Stimulated activated memory B cell treated with anti-CD40 and anti-IgM and Interleukin-4, amounts not matched to agents 10 μg/mL and 1 μg/mL and 100 μg/mL, for 72 hours (primary cell): ENCODE results near the gene ARHGEF28.

Experiments
- ATAC-seq: fragments of 150-1000 bp; cut with Tn5 transposase; 2 replicates; pipeline ENCODE4 v1.10.0; 2021
- H3K27ac Mint-ChIP-seq: one replicate; pipeline ENCODE4 v1.8.0; 2022; ENCODE audit warnings: mild to moderate bottlenecking, mixed read lengths
- H3K27me3 Mint-ChIP-seq: one replicate; pipeline ENCODE4 v1.8.0; 2022; ENCODE audit warnings: mixed read lengths
- H3K36me3 Mint-ChIP-seq: one replicate; pipeline ENCODE4 v1.8.0; 2022; ENCODE audit warnings: mixed read lengths
- H3K4me1 Mint-ChIP-seq: one replicate; pipeline ENCODE4 v1.8.0; 2022; ENCODE audit warnings: mixed read lengths
- H3K4me3 Mint-ChIP-seq: one replicate; pipeline ENCODE4 v1.8.0; 2022; ENCODE audit warnings: mild to moderate bottlenecking, moderate library complexity, mixed read lengths
- H3K9me3 Mint-ChIP-seq: one replicate; pipeline ENCODE4 v1.8.0; 2022; ENCODE audit warnings: mixed read lengths

Gene ARHGEF28

GRCh38 chr5:73827106-73827450 lies 201.1 kb downstream of the ARHGEF28 start:
- Mint-ChIP-seq H3K27me3 (no peaks in the 10 kb centered on the region), H3K36me3 (no peaks in the 10 kb centered on the region), H3K4me3 (no peak overlapping the region), H3K27ac (no peak overlapping the region), H3K4me1 (no peaks in the 10 kb centered on the region), H3K9me3 (no peaks in the 10 kb centered on the region)
- ATAC-seq: no peak

GRCh38 chr5:73828465-73828864 lies 202.5 kb downstream of the ARHGEF28 start:
- Mint-ChIP-seq H3K4me1 (no peaks in the 10 kb centered on the region), H3K27me3 (no peaks in the 10 kb centered on the region), H3K4me3 (no peak overlapping the region), H3K36me3 (no peaks in the 10 kb centered on the region), H3K27ac (no peak overlapping the region), H3K9me3 (no peaks in the 10 kb centered on the region)
- no peak for ATAC-seq

GRCh38 chr5:73830646-73831045 lies 204.7 kb downstream of the ARHGEF28 start:
- Mint-ChIP-seq H3K36me3 (no peaks in the 10 kb centered on the region), H3K4me1 (no peaks in the 10 kb centered on the region), H3K27me3 (peaks cover 6% of the 10 kb centered on the region), H3K27ac (no peak overlapping the region), H3K4me3 (no peak overlapping the region), H3K9me3 (no peaks in the 10 kb centered on the region)
- no peak for ATAC-seq

GRCh38 chr5:73831066-73831465 lies 205.1 kb downstream of the ARHGEF28 start:
- no peaks in the 10 kb centered on the region for H3K9me3 Mint-ChIP-seq
- ATAC-seq: no peak
- no peak overlapping the region for H3K27ac Mint-ChIP-seq

GRCh38 chr5:73834693-73835092 lies 208.7 kb downstream of the ARHGEF28 start:
- Mint-ChIP-seq H3K4me3 (no peak overlapping the region), H3K27me3 (peaks cover 30% of the 10 kb centered on the region)

More at GRCh38 chr5:73831066-73831465, 205.1 kb downstream of the ARHGEF28 start:
- H3K4me3 Mint-ChIP-seq: no peak overlapping the region
- peaks cover 10% of the 10 kb centered on the region for H3K27me3 Mint-ChIP-seq
- H3K4me1 Mint-ChIP-seq: no peaks in the 10 kb centered on the region
- H3K36me3 Mint-ChIP-seq: no peaks in the 10 kb centered on the region

GRCh38 chr5:73835726-73836125 lies 209.7 kb downstream of the ARHGEF28 start:
- H3K27me3 Mint-ChIP-seq: peaks cover 33% of the 10 kb centered on the region
- H3K27ac Mint-ChIP-seq: no peak overlapping the region
- H3K9me3 Mint-ChIP-seq: peaks cover 3% of the 10 kb centered on the region
- no peak for ATAC-seq
- H3K4me1 Mint-ChIP-seq: no peaks in the 10 kb centered on the region
- no peak overlapping the region for H3K4me3 Mint-ChIP-seq
- H3K36me3 Mint-ChIP-seq: no peaks in the 10 kb centered on the region

More at GRCh38 chr5:73834693-73835092, 208.7 kb downstream of the ARHGEF28 start:
- H3K4me1 Mint-ChIP-seq: no peaks in the 10 kb centered on the region
- H3K9me3 Mint-ChIP-seq: peaks cover 3% of the 10 kb centered on the region
- no peak overlapping the region for H3K27ac Mint-ChIP-seq
- no peak for ATAC-seq
- H3K36me3 Mint-ChIP-seq: no peaks in the 10 kb centered on the region

GRCh38 chr5:73836607-73837006 lies 210.6 kb downstream of the ARHGEF28 start:
- Mint-ChIP-seq H3K36me3 (no peaks in the 10 kb centered on the region), H3K27ac (no peak overlapping the region), H3K4me1 (no peaks in the 10 kb centered on the region), H3K27me3 (peaks cover 42% of the 10 kb centered on the region), H3K9me3 (peaks cover 3% of the 10 kb centered on the region), H3K4me3 (no peak overlapping the region)
- no peak for ATAC-seq

GRCh38 chr5:73838901-73839300 lies 212.9 kb downstream of the ARHGEF28 start:
- Mint-ChIP-seq H3K27ac (no peak overlapping the region), H3K9me3 (peaks cover 3% of the 10 kb centered on the region), H3K4me3 (no peak overlapping the region), H3K4me1 (no peaks in the 10 kb centered on the region), H3K36me3 (no peaks in the 10 kb centered on the region), H3K27me3 (peaks cover 46% of the 10 kb centered on the region)
- no peak for ATAC-seq

- Mint-ChIP-seq H3K27me3 (peaks cover 46% of the 10 kb centered on the region), H3K27ac (no peak overlapping the region), H3K9me3 (peaks cover 3% of the 10 kb centered on the region), H3K4me1 (no peaks in the 10 kb centered on the region), H3K4me3 (no peak overlapping the region), H3K36me3 (no peaks in the 10 kb centered on the region)
- no peak for ATAC-seq
Measured at GRCh38 chr5:73841641-73842040, 215.6 kb downstream of the ARHGEF28 start.

GRCh38 chr5:73844165-73844564 lies 218.2 kb downstream of the ARHGEF28 start:
- no peak for ATAC-seq
- no peak overlapping the region for H3K4me3 Mint-ChIP-seq
- H3K36me3 Mint-ChIP-seq: no peaks in the 10 kb centered on the region
- H3K27ac Mint-ChIP-seq: no peak overlapping the region
- H3K4me1 Mint-ChIP-seq: no peaks in the 10 kb centered on the region
- H3K27me3 Mint-ChIP-seq: peaks cover 32% of the 10 kb centered on the region
- no peaks in the 10 kb centered on the region for H3K9me3 Mint-ChIP-seq

GRCh38 chr5:73851471-73852181 lies 225.6 kb downstream of the ARHGEF28 start:
- Mint-ChIP-seq H3K9me3 (no peaks in the 10 kb centered on the region), H3K27me3 (peaks cover 24% of the 10 kb centered on the region), H3K27ac (no peak overlapping the region), H3K4me1 (no peaks in the 10 kb centered on the region), H3K36me3 (no peaks in the 10 kb centered on the region), H3K4me3 (no peak overlapping the region)
- no peak for ATAC-seq

- Mint-ChIP-seq H3K27me3 (peaks cover 24% of the 10 kb centered on the region), H3K4me1 (no peaks in the 10 kb centered on the region), H3K9me3 (no peaks in the 10 kb centered on the region), H3K36me3 (no peaks in the 10 kb centered on the region), H3K27ac (no peak overlapping the region), H3K4me3 (no peak overlapping the region)
- no peak for ATAC-seq
Measured at GRCh38 chr5:73853091-73853490, 227.1 kb downstream of the ARHGEF28 start.

- no peak overlapping the region for H3K4me3 Mint-ChIP-seq
- ATAC-seq: no peak
- no peak overlapping the region for H3K27ac Mint-ChIP-seq
- no peaks in the 10 kb centered on the region for H3K36me3 Mint-ChIP-seq
- H3K9me3 Mint-ChIP-seq: no peaks in the 10 kb centered on the region
- H3K27me3 Mint-ChIP-seq: peaks cover 23% of the 10 kb centered on the region
- H3K4me1 Mint-ChIP-seq: no peaks in the 10 kb centered on the region
Measured at GRCh38 chr5:73856997-73857396, 231.0 kb downstream of the ARHGEF28 start.

GRCh38 chr5:73857446-73857845 lies 231.4 kb downstream of the ARHGEF28 start:
- H3K27ac Mint-ChIP-seq: no peak overlapping the region
- peaks cover 19% of the 10 kb centered on the region for H3K27me3 Mint-ChIP-seq
- H3K4me3 Mint-ChIP-seq: no peak overlapping the region
- no peak for ATAC-seq
- no peaks in the 10 kb centered on the region for H3K4me1 Mint-ChIP-seq
- no peaks in the 10 kb centered on the region for H3K9me3 Mint-ChIP-seq
- no peaks in the 10 kb centered on the region for H3K36me3 Mint-ChIP-seq

GRCh38 chr5:73858054-73858453 lies 232.1 kb downstream of the ARHGEF28 start:
- no peak overlapping the region for H3K4me3 Mint-ChIP-seq
- H3K36me3 Mint-ChIP-seq: no peaks in the 10 kb centered on the region
- ATAC-seq: no peak
- peaks cover 19% of the 10 kb centered on the region for H3K27me3 Mint-ChIP-seq
- no peaks in the 10 kb centered on the region for H3K4me1 Mint-ChIP-seq
- no peaks in the 10 kb centered on the region for H3K9me3 Mint-ChIP-seq
- H3K27ac Mint-ChIP-seq: no peak overlapping the region

GRCh38 chr5:73858776-73859175 lies 232.8 kb downstream of the ARHGEF28 start:
- no peak for ATAC-seq
- H3K27me3 Mint-ChIP-seq: peaks cover 16% of the 10 kb centered on the region

More at GRCh38 chr5:73858776-73859175, 232.8 kb downstream of the ARHGEF28 start:
- Mint-ChIP-seq H3K4me3 (no peak overlapping the region), H3K4me1 (no peaks in the 10 kb centered on the region), H3K9me3 (no peaks in the 10 kb centered on the region), H3K27ac (no peak overlapping the region), H3K36me3 (no peaks in the 10 kb centered on the region)
